Peyer's patch (tissue), 4 donors: ENCODE measurements around the gene ARMC12.

Source experiments
- CTCF ChIP-seq, 6 experiments: fragments of 450-650 bp in 4 of 6; fragments of 200-600 bp in 2 of 6; sonication (generic) in 1 of 6; IDR thresholded peaks; one replicate each; pipeline ENCODE4 v1.5.1; 2017 to 2019; ENCODE audit warnings: antibody characterized with exemption in 6 of 6, mild to moderate bottlenecking in 3 of 6, moderate library complexity in 1 of 6
- POLR2A ChIP-seq, 2 donors: fragments of 450-650 bp; IDR thresholded peaks; one replicate each; pipeline ENCODE4 v1.5.1; 2017; ENCODE audit warnings: antibody characterized with exemption in 2 of 2, mild to moderate bottlenecking in 2 of 2, moderate library complexity in 2 of 2

GRCh38 chr6:35716798-35717197, 20.0 kb upstream of the ARMC12 start:
- TF ChIP-seq POLR2A (IDR thresholded peaks at IDR 0.05) (no peak), CTCF (IDR thresholded peaks at IDR 0.05) (no peak)
